IMR-90 (cell line): Measurements from ENCODE around the gene SLC2A2. TPM values are rescaled to one million over a fixed set of nuclear protein-coding genes. Genes with fewer than 3 reads are reported as not detected.
A peak's percentile ranks its signal among the peaks of the same experiment; 100 is the strongest.

Source experiments
- ATAC-seq: fragments of 200-7000 bp; cut with Tn5 transposase; 2 replicates; pipeline ENCODE4 v1.9.1; 2020; ENCODE audit warnings: low read depth, mild to moderate bottlenecking, moderate library complexity
- BruUV-seq: library from RNA; stranded (reverse); fragments of 400-500 nt; replicated peaks from 2 replicates; lab custom pipeline; 2021; lab: Mats Ljungman, UMichigan
- CTCF ChIA-PET: fragments of 300-600 bp; formaldehyde crosslinking; extraction: SDS; loops from one replicate; lab custom pipeline; 2021; ENCODE audit warnings: antibody characterized with exemption; lab: Yijun Ruan, JAX
- POLR2A ChIA-PET: fragments of 300-600 bp; sonication (Branson Sonifier 250); formaldehyde crosslinking; loops from one replicate; lab custom pipeline; 2022; ENCODE audit warnings: antibody characterized with exemption; ENCODE audit not compliant: unreplicated experiment; lab: Charles Lee
- DNase-seq: peaks from one replicate; pipeline ENCODE4 v3.0.0; 2013
- H2AFZ ChIP-seq: replicated peaks from 2 replicates; pipeline ENCODE3; 2013; ENCODE audit warnings: low read length, mild to moderate bottlenecking; ENCODE audit not compliant: poor library complexity
- H2AK5ac ChIP-seq: 2 replicates; pipeline ENCODE4 v1.6.1; 2013; ENCODE audit warnings: low read depth, low read length, inconsistent platforms
- H2AK9ac ChIP-seq: replicated peaks from 2 replicates; pipeline ENCODE3; 2013; ENCODE audit warnings: mild to moderate bottlenecking, low read depth, low read length, moderate library complexity; ENCODE audit not compliant: poor library complexity
- H2BK120ac ChIP-seq: 2 replicates; pipeline ENCODE4 v1.6.1; 2013; ENCODE audit warnings: low read depth, low read length, inconsistent platforms
- H2BK15ac ChIP-seq: 3 replicates; pipeline ENCODE4 v1.6.1; 2013; ENCODE audit warnings: low read depth, low read length, inconsistent platforms
- H2BK20ac ChIP-seq: 2 replicates; pipeline ENCODE4 v1.6.1; 2013; ENCODE audit warnings: low read depth, mild to moderate bottlenecking, inconsistent platforms, low read length, moderate library complexity
- H2BK5ac ChIP-seq: 2 replicates; pipeline ENCODE4 v1.6.1; 2013; ENCODE audit warnings: mild to moderate bottlenecking, low read depth, low read length, inconsistent platforms; ENCODE audit not compliant: poor library complexity, severe bottlenecking
- H3K14ac ChIP-seq: replicated peaks from 2 replicates; pipeline ENCODE4 v1.6.1; 2013; ENCODE audit warnings: low read depth, low read length, inconsistent platforms
- H3K18ac ChIP-seq: 2 replicates; pipeline ENCODE4 v1.6.1; 2013; ENCODE audit warnings: low read depth, low read length, control low read depth
- H3K23ac ChIP-seq: 2 replicates; pipeline ENCODE4 v1.6.1; 2013; ENCODE audit warnings: low read depth, low read length, inconsistent platforms
- H3K27ac ChIP-seq: 2 replicates; pipeline ENCODE4 v1.5.1; 2013; ENCODE audit warnings: mild to moderate bottlenecking, control low read depth, low read length; ENCODE audit not compliant: insufficient read depth
- H3K27me3 ChIP-seq: 2 replicates; pipeline ENCODE4 v1.6.1; 2013; ENCODE audit warnings: low read length; ENCODE audit not compliant: control insufficient read depth, insufficient read depth
- H3K36me3 ChIP-seq: 2 replicates; pipeline ENCODE4 v1.6.1; 2013; ENCODE audit warnings: low read length, mixed read lengths; ENCODE audit not compliant: control insufficient read depth, insufficient read depth
- H3K4ac ChIP-seq: 2 replicates; pipeline ENCODE4 v1.6.1; 2013; ENCODE audit warnings: low read depth, low read length, inconsistent platforms
- H3K4me1 ChIP-seq: 2 replicates; pipeline ENCODE4 v1.6.1; 2013; ENCODE audit warnings: low read length, mixed read lengths; ENCODE audit not compliant: control insufficient read depth, insufficient read depth
- H3K4me2 ChIP-seq: 2 replicates; pipeline ENCODE4 v1.6.1; 2013; ENCODE audit warnings: low read depth, mild to moderate bottlenecking, control low read depth, low read length, moderate library complexity
- H3K4me3 ChIP-seq: 2 replicates; pipeline ENCODE4 v1.5.1; 2013; ENCODE audit warnings: low read depth, mild to moderate bottlenecking, control low read depth, low read length, moderate library complexity; ENCODE audit not compliant: insufficient read depth
- H3K56ac ChIP-seq: 2 replicates; pipeline ENCODE4 v1.6.1; 2013; ENCODE audit warnings: low read length, inconsistent platforms; ENCODE audit not compliant: insufficient read depth; ENCODE audit errors: extremely low read depth
- H3K79me1 ChIP-seq, 2 experiments: 2 replicates each; pipeline ENCODE4 v1.6.1; 2013; ENCODE audit warnings: low read length in 2 of 2, inconsistent platforms in 1 of 2, low read depth in 1 of 2
- H3K9ac ChIP-seq: 2 replicates; pipeline ENCODE4 v1.6.1; 2013; ENCODE audit warnings: low read depth, low read length, control low read depth
- H3K9me1 ChIP-seq: 2 replicates; pipeline ENCODE4 v1.6.1; 2013; ENCODE audit warnings: low read length, inconsistent platforms; ENCODE audit not compliant: insufficient read depth
- H3K9me3 ChIP-seq: 2 replicates; pipeline ENCODE4 v1.6.1; 2013; ENCODE audit warnings: low read length; ENCODE audit not compliant: control insufficient read depth, insufficient read depth
- H4K20me1 ChIP-seq: 2 replicates; pipeline ENCODE4 v1.6.1; 2013; ENCODE audit warnings: low read length, inconsistent platforms; ENCODE audit not compliant: insufficient read depth
- H4K5ac ChIP-seq: 2 replicates; pipeline ENCODE4 v1.6.1; 2013; ENCODE audit warnings: mild to moderate bottlenecking, low read depth, low read length, control low read depth
- H4K8ac ChIP-seq, 2 experiments: 2 replicates each; pipeline ENCODE4 v1.6.1; 2013; ENCODE audit warnings: low read depth in 2 of 2, low read length in 2 of 2, control low read depth in 1 of 2, inconsistent platforms in 1 of 2
- H4K91ac ChIP-seq: 2 replicates; pipeline ENCODE4 v1.6.1; 2013; ENCODE audit warnings: low read depth, low read length, inconsistent platforms; ENCODE audit not compliant: insufficient read depth
- FOS ChIP-seq: fragments of 150-350 bp; IDR thresholded peaks from 2 replicates; pipeline ENCODE4 v1.6.1; 2016; ENCODE audit warnings: low read depth, low read length
- MAFK ChIP-seq: IDR thresholded peaks from 2 replicates; pipeline ENCODE4 v1.6.1; 2012; ENCODE audit warnings: low read depth, low read length, improper control_type of control experiment
- WGBS, 2 experiments: methylation state at CpG; one replicate each; pipeline versions ENCODE4 v1.1.5 to v1.1.7; 2013; ENCODE audit warnings: missing lambda C conversion rate in 2 of 2; ENCODE audit not compliant: insufficient read length in 1 of 2; ENCODE audit errors: extremely low coverage in 2 of 2; 5-methylcytosine and 5-hydroxymethylcytosine counted together
- dilution Hi-C: fragments of 300-500 bp; cut with HindIII; formaldehyde crosslinking; loops from one replicate; pipeline ENCODE4 v1.14.3; 2018; ENCODE audit warnings: low sequenced_read_pairs; ENCODE audit not compliant: unreplicated experiment
- in situ Hi-C: fragments of 300-500 bp; cut with MboI; formaldehyde crosslinking; loops from 3 replicates; pipeline ENCODE4 v1.14.3; 2019; ENCODE audit warnings: low sequenced_read_pairs, inconsistent platforms, mixed read lengths
- intact Hi-C: fragments of 100-400 bp; cut with micrococcal nuclease; formaldehyde crosslinking; loops from 2 replicates; pipeline ENCODE4 v1.10.0; 2022
- polyA plus RNA-seq, 3 experiments: library from polyadenylated mRNA; depleted of rRNA; stranded (reverse); fragments of >200 nt; gene quantifications; 2 replicates each; pipeline ENCODE4 v1.2.3, GENCODE V29; 2012; ENCODE audit warnings: low replicate concordance in 1 of 3
- total RNA-seq: library from RNA; depleted of rRNA; stranded (reverse); fragments of >200 nt; gene quantifications from 2 replicates; pipeline ENCODE4 v1.2.3, GENCODE V29; 2012
- TF ChIP-seq, protein P1 (sequence below): fragments of 150-350 bp; IDR thresholded peaks from 2 replicates; pipeline ENCODE4 v1.6.1; 2017; ENCODE audit warnings: mild to moderate bottlenecking, antibody characterized with exemption, low read length, low read depth

Gene SLC2A2
- total and polyA plus RNA-seq, 2 of the 4 experiments (the other 2 are of a cell fraction) = not detected

DNA sequence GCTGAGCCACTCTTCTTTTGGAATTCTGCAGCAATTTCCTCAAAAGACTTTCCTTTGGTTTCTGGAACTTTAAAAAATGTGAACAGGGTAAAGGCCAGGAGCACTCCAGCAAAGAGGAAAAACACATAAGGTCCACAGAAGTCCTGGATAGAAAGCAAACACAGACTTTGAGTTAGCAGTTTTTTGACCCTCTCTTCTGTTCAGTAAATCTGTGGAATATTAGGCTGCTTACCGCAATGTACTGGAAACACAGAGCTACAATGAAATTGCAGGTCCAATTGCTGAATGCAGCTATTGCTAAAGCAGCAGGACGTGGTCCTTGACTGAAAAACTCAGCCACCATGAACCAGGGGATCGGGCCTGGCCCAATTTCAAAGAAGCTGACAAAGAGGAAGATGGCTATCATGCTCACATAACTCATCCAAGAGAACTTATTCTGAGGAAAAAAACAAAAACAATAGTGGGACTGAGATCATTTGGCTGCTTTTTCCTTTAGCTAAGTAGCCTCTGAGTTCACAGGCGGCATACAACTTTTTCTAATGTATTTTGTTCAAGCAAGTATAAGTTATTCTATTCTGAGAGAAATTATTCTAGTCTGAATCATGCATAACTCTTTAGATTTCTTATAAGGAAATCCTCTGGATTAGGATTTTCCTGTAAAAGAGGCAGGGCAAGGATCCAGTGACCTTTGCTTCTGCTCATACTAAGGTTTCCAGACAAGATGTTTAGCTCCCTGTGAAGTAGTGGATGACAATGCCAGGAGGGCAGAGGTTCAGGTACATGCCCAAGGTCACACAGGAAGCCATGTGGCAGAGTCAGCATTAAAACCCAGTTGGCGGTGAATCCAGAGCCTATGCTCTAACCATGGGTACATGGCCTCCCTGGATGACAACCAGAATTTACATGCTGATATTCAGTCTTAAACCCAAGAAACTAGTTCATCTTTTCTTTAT, 28.3 kb downstream of the SLC2A2 start:
- H3K9ac ChIP-seq = peak overlapping the region; percentile 28; the same call in 1 of the 2 replicates
- dilution Hi-C loops (no loop called here), intact Hi-C loops (no loop called here), in situ Hi-C loops (no loop called here)
- peak overlapping the region; percentile 98 for H3K18ac ChIP-seq
- peak overlapping the region; percentile 81; the same call in 1 of the 2 replicates for H4K5ac ChIP-seq
- H3K4me1 ChIP-seq = peaks cover 13% of the 10 kb centered on the region
- H3K23ac ChIP-seq = peak overlapping the region; percentile 8; the same call in 1 of the 2 replicates
- no peaks in the 10 kb centered on the region for H3K79me1 ChIP-seq
- peak overlapping the region; percentile 47 for H3K14ac ChIP-seq
- no peak overlapping the region for H3K56ac ChIP-seq
- H2AK5ac ChIP-seq = peak overlapping the region; percentile 92
- ChIA-PET CTCF (interaction anchor here (1.0 to 1.1 kb wide), 2 partner anchors 16 to 47 kb away, joined by 3 read pairs; no protein-coding TSS in a partner anchor), POLR2A (no interaction called here)
- H3K27ac ChIP-seq = peak overlapping the region; percentile 73
- H4K91ac ChIP-seq = peak overlapping the region; percentile 13; the same call in 1 of the 2 replicates
- BruUV-seq = no TSS peak
- H3K4me2 ChIP-seq = peak overlapping the region; percentile 78
- H2BK5ac ChIP-seq = peak overlapping the region; percentile 81
- TF ChIP-seq FOS = no peak
- no peak for TF ChIP-seq MAFK
- TF ChIP-seq, protein P1, sequence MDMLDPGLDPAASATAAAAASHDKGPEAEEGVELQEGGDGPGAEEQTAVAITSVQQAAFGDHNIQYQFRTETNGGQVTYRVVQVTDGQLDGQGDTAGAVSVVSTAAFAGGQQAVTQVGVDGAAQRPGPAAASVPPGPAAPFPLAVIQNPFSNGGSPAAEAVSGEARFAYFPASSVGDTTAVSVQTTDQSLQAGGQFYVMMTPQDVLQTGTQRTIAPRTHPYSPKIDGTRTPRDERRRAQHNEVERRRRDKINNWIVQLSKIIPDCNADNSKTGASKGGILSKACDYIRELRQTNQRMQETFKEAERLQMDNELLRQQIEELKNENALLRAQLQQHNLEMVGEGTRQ = no peak
- H3K9me3 ChIP-seq = no peaks in the 10 kb centered on the region
- no peaks in the 10 kb centered on the region for H3K36me3 ChIP-seq
- DNase-seq (peak; percentile 59), ATAC-seq (peak; percentile 68)
- no peak overlapping the region for H2AFZ ChIP-seq
- 60% methylated on average over 2 of the region's 5 CpGs; no CpG with 5 or more reads in 1 of the 2 experiments for WGBS, 2 experiments
- no peak overlapping the region for H2AK9ac ChIP-seq
- H3K4me3 ChIP-seq = no peak overlapping the region
- no peaks in the 10 kb centered on the region for H4K20me1 ChIP-seq
- H3K9me1 ChIP-seq = peaks cover 6% of the 10 kb centered on the region
- peak overlapping the region; percentile 56 for H3K4ac ChIP-seq
- H2BK120ac ChIP-seq = peak overlapping the region; percentile 64; the same call in 1 of the 2 replicates
- peak overlapping the region; percentile 16; the same call in 1 of the 3 replicates for H2BK15ac ChIP-seq
- no peaks in the 10 kb centered on the region for H3K27me3 ChIP-seq
- peak overlapping the region; percentile 5; the same call in 1 of the 2 replicates for H2BK20ac ChIP-seq
- H4K8ac ChIP-seq = peak overlapping the region; percentile 14 to 64; a peak in 3 of 4 replicates
